Stomach (tissue), 9 donors: ENCODE data around the gene CDNF. TPM values are rescaled to one million over a fixed set of nuclear protein-coding genes. Genes with fewer than 3 reads are reported as not detected.

Source experiments
- DNase-seq, 2 donors: peaks; one replicate each; pipeline versions ENCODE4 v3.0.0 to v3.0.0-alpha.2; 2013 to 2019
- H3K27ac ChIP-seq, 5 donors: fragments of 200-600 bp in 4 of 5; sonication (generic) in 4 of 5; one replicate each; pipeline ENCODE4 v1.5.1; 2013 to 2019; ENCODE audit warnings: mild to moderate bottlenecking in 1 of 5, moderate library complexity in 1 of 5
- H3K27me3 ChIP-seq, 3 donors: fragments of 200-600 bp; sonication (generic); one replicate each; pipeline ENCODE4 v1.5.1; 2017 to 2019; ENCODE audit warnings: mixed run types in 1 of 3
- H3K36me3 ChIP-seq, 4 donors: fragments of 200-600 bp; sonication (generic); 1 replicate in 3 of 4; 2 replicates in 1 of 4; pipeline ENCODE4 v1.5.1; 2016 to 2019
- H3K4me1 ChIP-seq, 4 donors: fragments of 200-600 bp; sonication (generic); one replicate each; pipeline ENCODE4 v1.5.1; 2016 to 2019
- H3K4me3 ChIP-seq, 4 donors: fragments of 200-600 bp; sonication (generic) in 3 of 4; one replicate each; pipeline ENCODE4 v1.5.1; 2016 to 2019; ENCODE audit warnings: mild to moderate bottlenecking in 1 of 4
- H3K9me3 ChIP-seq, 4 donors: fragments of 200-600 bp; sonication (generic); one replicate each; pipeline ENCODE4 v1.5.1; 2016 to 2019
- CTCF ChIP-seq, 7 experiments: fragments of 450-650 bp in 4 of 7; fragments of 200-600 bp in 3 of 7; sonication (generic) in 3 of 7; IDR thresholded peaks; one replicate each; pipeline ENCODE4 v1.5.1; 2016 to 2019; ENCODE audit warnings: antibody characterized with exemption in 7 of 7, control low read depth in 2 of 7, mild to moderate bottlenecking in 1 of 7
- EP300 ChIP-seq: sonication (generic); formaldehyde crosslinking; IDR thresholded peaks from one replicate; pipeline ENCODE4 v1.6.1; 2017; ENCODE audit warnings: antibody characterized with exemption
- POLR2A ChIP-seq, 4 donors: fragments of 450-650 bp; IDR thresholded peaks; one replicate each; pipeline ENCODE4 v1.6.1; 2016; ENCODE audit warnings: antibody characterized with exemption in 4 of 4, control low read depth in 2 of 4, mild to moderate bottlenecking in 1 of 4, moderate library complexity in 1 of 4
- POLR2AphosphoS5 ChIP-seq, 3 donors: sonication (generic); formaldehyde crosslinking; IDR thresholded peaks; one replicate each; pipeline ENCODE4 v1.6.1; 2016; ENCODE audit warnings: antibody characterized with exemption in 3 of 3
- WGBS, 5 donors: extraction: QIAGEN DNeasy Blood & Tissue Kit in 3 of 5; methylation state at CpG; one replicate each; pipeline versions ENCODE4 v1.1.5 to v1.1.7; 2013 to 2018; 5-methylcytosine and 5-hydroxymethylcytosine counted together
- intact Hi-C: fragments of 100-400 bp; cut with DNase I; formaldehyde crosslinking; loops from one replicate; pipeline ENCODE4 v1.15.1; 2023; ENCODE audit warnings: low total_unique reads
- polyA plus RNA-seq, 3 donors: library from polyadenylated mRNA; stranded (reverse); fragments of 200-250 nt; gene quantifications; one replicate each; pipeline ENCODE4 v1.2.3, GENCODE V29; 2013
- total RNA-seq, 5 donors: library from RNA; depleted of rRNA; stranded (reverse); fragments of >200 nt; gene quantifications; one replicate each; pipeline versions ENCODE4 v1.1.0 to v1.2.3, GENCODE V29; 2014 to 2016
- donor health status: healthy with polysubstance abuse.
- donor health status: Bipolar disorder and iron deficiency.
- donor health status: healthy.

CDNF gene
- total and polyA plus RNA-seq, 8 donors = 0.75 to 212 (median 4.1) TPM; not detected in 3

- Histone ChIP-seq H3K27me3 (no peaks in the 10 kb centered on the region), H3K27ac (no peak overlapping the region), H3K4me3 (no peak overlapping the region), H3K9me3 (no peaks in the 10 kb centered on the region), H3K36me3 (no peaks in the 10 kb centered on the region), H3K4me1 (peaks cover 0 to 6% (median 0%) of the 10 kb centered on the region in 4 donors)
- no peak for DNase-seq
- TF ChIP-seq POLR2AphosphoS5 (IDR thresholded peaks at IDR 0.05) (no peak), POLR2A (IDR thresholded peaks at IDR 0.05) (no peak), EP300 (no peak), CTCF (IDR thresholded peaks at IDR 0.05) (no peak)
- 81 to 93% (median 90%) methylated on average over 2 of the region's 2 CpGs for WGBS, 5 donors
- intact Hi-C loops = no loop called here
Observed at GRCh38 chr10:14770927-14771326, 66.9 kb downstream of the CDNF start.

Other genes starting within 250 kb of the CDNF start
- 100 to 1,000 TPM in 3 of 5 donors, 10 to 100 TPM in 2; 18.7 to 397 (median 205) TPM for gene FAM107B, start 63.1 kb downstream of the CDNF start, total RNA-seq
- 100 to 1,000 TPM in 2 of 3 donors, 10 to 100 TPM in 1; 31.4 to 162 (median 158) TPM for gene FAM107B, start 63.1 kb downstream of the CDNF start, polyA plus RNA-seq
- 10 to 100 TPM in 3 of 5 donors, 1 to 10 TPM in 1, not detected in 1; 1.2 to 25.9 (median 19.3) TPM for gene HSPA14, start 269 bp upstream of the CDNF start, total RNA-seq
- gene HSPA14, start 269 bp upstream of the CDNF start, polyA plus RNA-seq = 10 to 100 TPM; 11.1 to 16.3 (median 11.5) TPM
- 10 to 100 TPM in 4 of 5 donors, under 1 TPM in 1; under 0.01 to 84.8 (median 14.5) TPM for gene MSANTD7, start 269 bp upstream of the CDNF start, total RNA-seq
- gene MSANTD7, start 269 bp upstream of the CDNF start, polyA plus RNA-seq = 1 to 10 TPM; 3.1 to 4.4 (median 3.5) TPM
- 10 to 100 TPM in 3 of 5 donors, 1 to 10 TPM in 1, under 1 TPM in 1; 0.58 to 68.3 (median 12.1) TPM for gene SUV39H2, start 40.8 kb upstream of the CDNF start, total RNA-seq
- gene SUV39H2, start 40.8 kb upstream of the CDNF start, polyA plus RNA-seq = 1 to 10 TPM; 1.9 to 5.4 (median 3.2) TPM
- gene DCLRE1C, start 116.1 kb upstream of the CDNF start, total RNA-seq = 10 to 100 TPM in 4 of 5 donors, 1 to 10 TPM in 1; 4.1 to 27.4 (median 12.3) TPM
- 1 to 10 TPM; 3.1 to 4.3 (median 3.3) TPM for gene DCLRE1C, start 116.1 kb upstream of the CDNF start, polyA plus RNA-seq
- not detected for gene MEIG1, start 121.4 kb upstream of the CDNF start, total RNA-seq
- gene MEIG1, start 121.4 kb upstream of the CDNF start, polyA plus RNA-seq = under 1 TPM in 1 of 3 donors, not detected in 2; 0.58 TPM
- gene OLAH, start 205.9 kb upstream of the CDNF start, total RNA-seq = not detected
- gene OLAH, start 205.9 kb upstream of the CDNF start, polyA plus RNA-seq = 1 to 10 TPM in 1 of 3 donors, under 1 TPM in 1, not detected in 1; 0.53 to 1.6 TPM